GM23248 (cell line): ENCODE measurements around the gene THBS3.
"Not testable (repeated sequence)": the region's sequence is repeated elsewhere in the genome, so short reads cannot be mapped to it uniquely, and the experiment has no call there.

Source experiments
- EZH2 ChIP-seq: fragments of 200-600 bp; sonication (generic); IDR thresholded peaks from 2 replicates; pipeline ENCODE4 v1.6.1; 2018; ENCODE audit warnings: antibody characterized with exemption, mild to moderate bottlenecking; ENCODE audit not compliant: insufficient read depth, poor library complexity, severe bottlenecking
- EZH2phosphoT487 ChIP-seq: fragments of 200-600 bp; sonication (generic); IDR thresholded peaks from 2 replicates; pipeline ENCODE4 v1.6.1; 2018; ENCODE audit warnings: antibody characterized with exemption, moderate library complexity, mild to moderate bottlenecking, low read depth; ENCODE audit not compliant: insufficient read depth

- TF ChIP-seq EZH2, EZH2phosphoT487: not testable (repeated sequence)
Measured at GRCh38 chr1:155225404-155225759, 17.7 kb upstream of the THBS3 start.
